Upper lobe of left lung (tissue), 6 donors: ENCODE data around the gene TNK2. TPM values are rescaled to one million over a fixed set of nuclear protein-coding genes. Genes with fewer than 3 reads are reported as not detected.
A peak's percentile ranks its signal among the peaks of the same experiment; 100 is the strongest.

ENCODE experiments used
- ATAC-seq, 2 donors: fragments of 200-7000 bp; cut with Tn5 transposase; one replicate each; pipeline ENCODE4 v1.9.1; 2022; ENCODE audit warnings: mild to moderate bottlenecking in 2 of 2, moderate library complexity in 2 of 2; ENCODE audit not compliant: low FRiP score in 2 of 2
- DNase-seq, 2 donors: peaks; one replicate each; pipeline ENCODE4 v3.0.0-alpha.2; 2019 to 2020
- H3K27ac ChIP-seq, 4 donors: fragments of 200-600 bp; sonication (generic); one replicate each; pipeline ENCODE4 v1.5.1; 2016 to 2019
- H3K27me3 ChIP-seq, 4 donors: fragments of 200-600 bp; sonication (generic); one replicate each; pipeline ENCODE4 v1.5.1; 2017 to 2019
- H3K36me3 ChIP-seq, 4 donors: fragments of 200-600 bp; sonication (generic); one replicate each; pipeline ENCODE4 v1.5.1; 2016 to 2019
- H3K4me1 ChIP-seq, 4 donors: fragments of 200-600 bp; sonication (generic); one replicate each; pipeline ENCODE4 v1.5.1; 2018 to 2019
- H3K4me3 ChIP-seq, 4 donors: fragments of 200-600 bp; sonication (generic); one replicate each; pipeline ENCODE4 v1.5.1; 2017 to 2019; ENCODE audit warnings: mild to moderate bottlenecking in 2 of 4, moderate library complexity in 1 of 4
- H3K9me3 ChIP-seq, 4 donors: fragments of 200-600 bp; sonication (generic); one replicate each; pipeline ENCODE4 v1.5.1; 2018 to 2019
- CTCF ChIP-seq, 6 experiments: fragments of 450-650 bp in 4 of 6; fragments of 200-600 bp in 2 of 6; sonication (generic) in 2 of 6; IDR thresholded peaks; one replicate each; pipeline ENCODE4 v1.5.1; 2016 to 2019; ENCODE audit warnings: antibody characterized with exemption in 6 of 6
- EP300 ChIP-seq, 4 donors: sonication (generic); formaldehyde crosslinking; IDR thresholded peaks; one replicate each; pipeline ENCODE4 v1.5.1; 2017; ENCODE audit warnings: antibody characterized with exemption in 4 of 4, control low read depth in 2 of 4
- POLR2A ChIP-seq, 4 donors: fragments of 450-650 bp; IDR thresholded peaks; one replicate each; pipeline ENCODE4 v1.5.1; 2016 to 2017; ENCODE audit warnings: antibody characterized with exemption in 4 of 4, mild to moderate bottlenecking in 2 of 4
- POLR2AphosphoS5 ChIP-seq, 2 donors: sonication (generic); formaldehyde crosslinking; IDR thresholded peaks; one replicate each; pipeline ENCODE4 v1.5.1; 2017; ENCODE audit warnings: antibody characterized with exemption in 2 of 2
- WGBS, 2 donors: methylation state at CpG; one replicate each; pipeline ENCODE4 v1.1.5; 2017 to 2018; 5-methylcytosine and 5-hydroxymethylcytosine counted together
- total RNA-seq, 6 donors: library from RNA; depleted of rRNA in 4 of 6; stranded (reverse); fragments of >200 nt in 4 of 6; gene quantifications; one replicate each; pipeline versions ENCODE4 v1.1.0 to v1.2.1, GENCODE V29; 2016 to 2021
- donor health status: DM: no; HTN: no; CAD: no; lungs with moderate emphysema.
- donor health status: DM: no; HTN: yes; CAD: no; lungs with severe emphysema.

Gene TNK2
- total RNA-seq, 6 donors from 2014 or later, result 18.7 to 171 (median 70.1) TPM

- ATAC-seq, result no peak
- 83 to 90% methylated on average over 14 of the region's 14 CpGs for WGBS, 2 donors
- DNase-seq, result no peak
- H3K4me3 ChIP-seq, result no peak overlapping the region
- H3K36me3 ChIP-seq, result no peaks in the 10 kb centered on the region
- no peak overlapping the region for H3K27ac ChIP-seq
- H3K27me3 ChIP-seq, result no peaks in the 10 kb centered on the region
- TF ChIP-seq POLR2A (IDR thresholded peaks at IDR 0.05) (no peak), EP300 (IDR thresholded peaks at IDR 0.05) (no peak), CTCF (IDR thresholded peaks at IDR 0.05) (no peak), POLR2AphosphoS5 (IDR thresholded peaks at IDR 0.05) (no peak)
- no peaks in the 10 kb centered on the region for H3K9me3 ChIP-seq
- H3K4me1 ChIP-seq, result peaks cover 28 to 47% (median 37%) of the 10 kb centered on the region in 4 donors
Observed at GRCh38 chr3:195911041-195911945, 2.9 kb upstream of the TNK2 start.

GRCh38 chr3:195910499-195910845, 2.1 kb upstream of the TNK2 start:
- no peak for ATAC-seq
- H3K4me3 ChIP-seq, result no peak overlapping the region
- no peaks in the 10 kb centered on the region for H3K36me3 ChIP-seq
- TF ChIP-seq POLR2AphosphoS5 (IDR thresholded peaks at IDR 0.05) (no peak), EP300 (IDR thresholded peaks at IDR 0.05) (no peak)
- no peaks in the 10 kb centered on the region for H3K27me3 ChIP-seq
- 95% methylated on average over 8 of the region's 8 CpGs for WGBS, 2 donors
- no peak for DNase-seq
- H3K4me1 ChIP-seq, result peaks cover 35 to 53% (median 41%) of the 10 kb centered on the region in 4 donors
- peak overlapping the region in 1 of 4 donors; percentile 93 for H3K27ac ChIP-seq
- no peaks in the 10 kb centered on the region for H3K9me3 ChIP-seq

GRCh38 chr3:195909644-195910498, 1.5 kb upstream of the TNK2 start:
- peak; percentile 91 to 96 for DNase-seq
- H3K9me3 ChIP-seq, result no peaks in the 10 kb centered on the region
- no peaks in the 10 kb centered on the region for H3K36me3 ChIP-seq
- ATAC-seq, result peak; percentile 82 to 88
- H3K4me3 ChIP-seq, result peak overlapping the region in 3 of 4 donors; percentile 82 to 91 (median 89)
- WGBS, 2 donors, result 11 to 50% methylated on average over 12 to 19 of the region's 68 CpGs
- H3K27me3 ChIP-seq, result no peaks in the 10 kb centered on the region
- peak overlapping the region; percentile 41 to 93 (median 72) for H3K27ac ChIP-seq
- TF ChIP-seq POLR2AphosphoS5 (IDR thresholded peaks at IDR 0.05), result peak in 1 of 2 donors; percentile 47
- peak in 1 of 4 donors; percentile 51 for TF ChIP-seq POLR2A (IDR thresholded peaks at IDR 0.05)
- TF ChIP-seq CTCF (IDR thresholded peaks at IDR 0.05), result no peak
- H3K4me1 ChIP-seq, result peaks cover 31 to 48% (median 39%) of the 10 kb centered on the region in 4 donors

GRCh38 chr3:195908694-195909581, 587 bp upstream of the TNK2 start:
- 0 to 1% methylated on average over 18 to 25 of the region's 103 CpGs for WGBS, 2 donors

More at GRCh38 chr3:195908694-195909581, 587 bp upstream of the TNK2 start:
- DNase-seq, result peak in 1 of 2 donors; percentile 90
- Histone ChIP-seq H3K36me3 (no peaks in the 10 kb centered on the region), H3K4me3 (peak overlapping the region; percentile 66 to 91 (median 86)), H3K27ac (peak overlapping the region; percentile 76 to 93 (median 85)), H3K9me3 (no peaks in the 10 kb centered on the region), H3K4me1 (peaks cover 30 to 50% (median 38%) of the 10 kb centered on the region in 4 donors), H3K27me3 (no peaks in the 10 kb centered on the region)
- TF ChIP-seq CTCF (IDR thresholded peaks at IDR 0.05), result no peak
- no peak for TF ChIP-seq POLR2A (IDR thresholded peaks at IDR 0.05)
- peak in 1 of 2 donors; percentile 35 for ATAC-seq
